KMS-11 (cell line): ENCODE measurements around the gene PDCD1LG2.

Experiments
- H2AFZ ChIP-seq: fragments of 200-600 bp; sonication (generic); 2 replicates; pipeline ENCODE4 v1.6.1; 2016; ENCODE audit warnings: antibody characterized with exemption, mixed run types, low read depth
- H3K27ac ChIP-seq: fragments of 200-600 bp; sonication (generic); 2 replicates; pipeline ENCODE4 v1.6.1; 2016; ENCODE audit warnings: mild to moderate bottlenecking, mixed run types
- H3K27me3 ChIP-seq: fragments of 200-600 bp; sonication (generic); 2 replicates; pipeline ENCODE4 v1.6.1; 2017; ENCODE audit warnings: mild to moderate bottlenecking, low read depth, mixed run types, moderate library complexity; ENCODE audit not compliant: insufficient read depth
- H3K36me3 ChIP-seq: fragments of 200-600 bp; sonication (generic); 2 replicates; pipeline ENCODE4 v1.6.1; 2017; ENCODE audit warnings: mild to moderate bottlenecking, mixed run types; ENCODE audit not compliant: insufficient read depth
- H3K4me1 ChIP-seq: fragments of 200-600 bp; sonication (generic); 2 replicates; pipeline ENCODE4 v1.6.1; 2016; ENCODE audit warnings: mild to moderate bottlenecking, low read depth, mixed run types; ENCODE audit not compliant: poor library complexity, severe bottlenecking
- H3K4me2 ChIP-seq: fragments of 200-600 bp; sonication (generic); 2 replicates; pipeline ENCODE4 v1.7.0; 2016; ENCODE audit warnings: mild to moderate bottlenecking, mixed run types
- H3K4me3 ChIP-seq: fragments of 200-600 bp; sonication (generic); IDR thresholded peaks from 2 replicates; pipeline ENCODE4 v1.6.1; 2017; ENCODE audit warnings: low read depth, low read length, mixed read lengths; ENCODE audit not compliant: insufficient read depth
- H3K79me2 ChIP-seq: fragments of 200-600 bp; sonication (generic); 2 replicates; pipeline ENCODE4 v1.6.1; 2016; ENCODE audit warnings: low read depth, mixed run types; ENCODE audit not compliant: insufficient read depth
- H3K9ac ChIP-seq: fragments of 200-600 bp; sonication (generic); 2 replicates; pipeline ENCODE4 v1.6.1; 2016; ENCODE audit warnings: mild to moderate bottlenecking, mixed run types
- H4K20me1 ChIP-seq: fragments of 200-600 bp; sonication (generic); 2 replicates; pipeline ENCODE4 v1.6.1; 2016; ENCODE audit warnings: mild to moderate bottlenecking, mixed run types; ENCODE audit not compliant: insufficient read depth
- TF ChIP-seq, protein P1 (sequence below): fragments of 200-600 bp; sonication (generic); conservative IDR thresholded peaks from 2 replicates; pipeline ENCODE4 v1.6.1; 2017; ENCODE audit warnings: low read depth, mild to moderate bottlenecking, antibody characterized with exemption, low read length, moderate library complexity, mixed read lengths

PDCD1LG2 gene

DNA sequence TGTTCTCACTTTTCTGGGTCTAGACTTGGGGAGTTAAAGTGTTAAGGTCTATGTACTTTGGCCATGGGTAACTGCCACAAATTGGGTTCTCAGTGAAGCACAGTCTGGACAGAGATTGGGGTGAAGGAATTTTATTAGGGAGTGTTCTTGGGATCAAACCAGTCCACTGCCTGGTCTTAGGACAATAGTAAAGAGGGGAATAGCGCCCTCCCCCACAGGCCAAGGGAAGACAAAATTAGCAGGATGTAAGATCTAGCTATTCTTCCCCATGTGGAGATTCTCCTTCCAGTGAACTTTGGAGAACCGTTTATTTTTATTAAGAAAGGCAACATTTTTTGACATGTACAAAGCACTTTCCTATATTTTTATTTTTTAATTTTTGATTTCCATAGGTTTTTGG is 100.2 kb downstream of the PDCD1LG2 start:
- Histone ChIP-seq H3K36me3 (no peaks in the 10 kb centered on the region), H3K27me3 (no peaks in the 10 kb centered on the region), H2AFZ (no peak overlapping the region), H3K4me2 (no peak overlapping the region), H3K4me1 (peaks cover 12% of the 10 kb centered on the region), H3K4me3 (no peak overlapping the region), H3K27ac (no peak overlapping the region), H3K79me2 (no peaks in the 10 kb centered on the region), H3K9ac (no peak overlapping the region), H4K20me1 (no peaks in the 10 kb centered on the region)
- TF ChIP-seq, protein P1, sequence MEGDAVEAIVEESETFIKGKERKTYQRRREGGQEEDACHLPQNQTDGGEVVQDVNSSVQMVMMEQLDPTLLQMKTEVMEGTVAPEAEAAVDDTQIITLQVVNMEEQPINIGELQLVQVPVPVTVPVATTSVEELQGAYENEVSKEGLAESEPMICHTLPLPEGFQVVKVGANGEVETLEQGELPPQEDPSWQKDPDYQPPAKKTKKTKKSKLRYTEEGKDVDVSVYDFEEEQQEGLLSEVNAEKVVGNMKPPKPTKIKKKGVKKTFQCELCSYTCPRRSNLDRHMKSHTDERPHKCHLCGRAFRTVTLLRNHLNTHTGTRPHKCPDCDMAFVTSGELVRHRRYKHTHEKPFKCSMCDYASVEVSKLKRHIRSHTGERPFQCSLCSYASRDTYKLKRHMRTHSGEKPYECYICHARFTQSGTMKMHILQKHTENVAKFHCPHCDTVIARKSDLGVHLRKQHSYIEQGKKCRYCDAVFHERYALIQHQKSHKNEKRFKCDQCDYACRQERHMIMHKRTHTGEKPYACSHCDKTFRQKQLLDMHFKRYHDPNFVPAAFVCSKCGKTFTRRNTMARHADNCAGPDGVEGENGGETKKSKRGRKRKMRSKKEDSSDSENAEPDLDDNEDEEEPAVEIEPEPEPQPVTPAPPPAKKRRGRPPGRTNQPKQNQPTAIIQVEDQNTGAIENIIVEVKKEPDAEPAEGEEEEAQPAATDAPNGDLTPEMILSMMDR, result no peak

DNA sequence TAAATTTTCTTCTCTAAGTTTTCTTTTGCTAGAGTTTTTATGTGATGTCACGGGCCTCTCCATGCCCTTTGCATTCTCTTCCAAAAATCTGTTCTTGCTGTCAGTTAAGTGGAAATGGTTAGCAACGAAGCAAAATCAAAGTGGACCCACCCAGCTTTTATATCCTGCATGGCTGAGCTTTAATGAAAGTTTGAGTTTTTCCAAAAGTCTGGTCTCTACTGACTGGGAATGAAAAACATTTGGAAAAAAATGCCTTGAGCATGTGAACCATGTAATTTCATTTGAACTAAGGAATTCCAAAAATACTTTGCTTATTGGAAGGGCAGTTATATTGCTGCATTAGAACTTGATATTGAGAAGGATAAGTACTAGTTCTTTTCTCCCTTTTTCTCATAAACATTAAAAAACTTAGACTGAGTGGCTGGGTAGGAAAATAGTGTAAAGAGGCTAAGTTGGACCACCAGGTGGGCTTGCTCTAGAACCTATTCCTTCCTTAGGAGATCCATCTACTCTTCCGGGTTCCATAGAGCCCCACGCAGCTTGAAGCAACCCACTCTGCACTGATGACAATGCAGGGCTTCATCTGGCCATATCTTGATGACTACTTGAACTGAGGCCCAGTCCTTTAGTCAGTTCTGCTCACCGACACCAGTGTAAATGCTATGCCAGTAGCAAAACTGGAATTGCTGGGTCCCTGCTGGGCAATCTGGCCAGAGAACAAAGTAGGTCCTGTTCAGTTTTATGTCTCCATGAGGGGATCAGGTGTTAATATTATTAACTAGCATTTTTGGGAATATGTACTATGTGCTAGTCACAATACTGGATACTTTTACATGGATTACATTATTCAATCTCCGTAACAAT is 101.2 kb downstream of the PDCD1LG2 start:
- TF ChIP-seq, protein P1, result no peak
- H3K27me3 ChIP-seq, result no peaks in the 10 kb centered on the region
- H3K27ac ChIP-seq, result no peak overlapping the region
- no peak overlapping the region for H3K9ac ChIP-seq
- no peak overlapping the region for H2AFZ ChIP-seq
- H3K4me2 ChIP-seq, result no peak overlapping the region
- H3K36me3 ChIP-seq, result no peaks in the 10 kb centered on the region
- H3K4me1 ChIP-seq, result peaks cover 12% of the 10 kb centered on the region
- H3K79me2 ChIP-seq, result no peaks in the 10 kb centered on the region
- H3K4me3 ChIP-seq, result no peak overlapping the region
- H4K20me1 ChIP-seq, result no peaks in the 10 kb centered on the region

DNA sequence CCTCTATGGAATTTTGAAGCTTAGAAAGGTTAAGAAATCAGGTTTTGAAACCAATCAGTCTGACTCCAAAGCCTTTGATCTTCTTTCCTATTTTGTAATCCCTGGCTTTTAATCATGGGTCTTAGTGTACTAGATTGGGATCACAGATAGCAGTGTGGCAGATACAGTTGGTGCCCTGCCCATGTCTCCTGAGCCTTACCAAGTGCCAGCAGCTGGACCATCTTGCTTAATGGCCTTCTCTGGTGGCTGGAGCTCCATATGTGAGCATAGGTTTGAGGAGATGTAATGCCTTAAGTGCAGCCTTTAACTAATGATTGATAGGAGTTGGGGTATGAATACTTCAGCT is 101.8 kb downstream of the PDCD1LG2 start:
- H3K36me3 ChIP-seq, result no peaks in the 10 kb centered on the region
- H3K4me3 ChIP-seq, result no peak overlapping the region
- no peaks in the 10 kb centered on the region for H4K20me1 ChIP-seq
- no peaks in the 10 kb centered on the region for H3K79me2 ChIP-seq
- H3K27ac ChIP-seq, result no peak overlapping the region
- H3K9ac ChIP-seq, result no peak overlapping the region
- no peak overlapping the region for H3K4me2 ChIP-seq
- TF ChIP-seq, protein P1, result no peak
- no peak overlapping the region for H2AFZ ChIP-seq
- H3K27me3 ChIP-seq, result no peaks in the 10 kb centered on the region
- H3K4me1 ChIP-seq, result peaks cover 12% of the 10 kb centered on the region

DNA sequence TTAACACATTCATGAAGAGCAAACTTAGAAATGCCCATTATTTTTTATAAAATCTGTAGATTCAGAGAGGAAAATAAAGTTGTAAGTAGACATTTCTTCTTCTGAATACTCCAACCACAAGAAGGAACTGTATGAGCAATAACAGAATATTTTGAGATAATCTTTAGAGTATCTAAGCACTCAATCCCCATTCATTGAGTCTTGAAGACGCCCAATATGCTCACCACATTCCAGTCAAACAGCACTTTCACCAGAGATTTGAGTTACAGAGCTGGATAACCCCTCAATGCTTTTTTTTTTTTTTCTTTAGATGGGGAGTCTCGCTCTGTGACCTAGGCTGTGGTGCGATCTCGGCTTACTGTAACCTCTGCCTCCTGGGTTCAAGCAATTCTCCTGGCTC is 103.9 kb downstream of the PDCD1LG2 start:
- no peak overlapping the region for H2AFZ ChIP-seq
- H3K27me3 ChIP-seq, result no peaks in the 10 kb centered on the region
- TF ChIP-seq, protein P1, result no peak
- H4K20me1 ChIP-seq, result no peaks in the 10 kb centered on the region
- H3K27ac ChIP-seq, result no peak overlapping the region
- H3K36me3 ChIP-seq, result no peaks in the 10 kb centered on the region
- H3K4me1 ChIP-seq, result peaks cover 20% of the 10 kb centered on the region
- H3K4me2 ChIP-seq, result no peak overlapping the region
- no peak overlapping the region for H3K4me3 ChIP-seq
- no peak overlapping the region for H3K9ac ChIP-seq
- H3K79me2 ChIP-seq, result no peaks in the 10 kb centered on the region
